Measurements from ENCODE around the gene AGAP1. TPM values are rescaled to one million over a fixed set of nuclear protein-coding genes. Genes with fewer than 3 reads are reported as not detected.

The AGAP1 gene
- total RNA-seq, 1 experiment from 2014 or later: 25.8 TPM

- Mint-ChIP-seq H3K4me1 (peaks cover 6 to 13% of the 10 kb centered on the region in 2 experiments), H3K4me3 (no peak overlapping the region), H3K27ac (no peak overlapping the region), H3K36me3 (ENCODE audit: insufficient read depth in 1 of 3, low read depth in 3 of 3) (peaks cover 6 to 20% (median 12%) of the 10 kb centered on the region in 3 experiments; a peak in 3 of 7 replicates), H3K9me3 (no peaks in the 10 kb centered on the region), H3K27me3 (ENCODE audit: low read depth) (no peaks in the 10 kb centered on the region; the same call in 1 of the 2 replicates)
- H2BK12ac ChIP-seq (ENCODE audit: insufficient read length, low read depth, low read length): no peak overlapping the region
- H3T11ph ChIP-seq (ENCODE audit: low read length): no peak overlapping the region
- H2AFZ ChIP-seq (ENCODE audit: low read length): no peak overlapping the region
- no CpG with 5 or more reads among the region's 4 CpGs for WGBS (ENCODE audit: extremely low coverage, insufficient read length, low lambda C conversion rate)
- H3K27me3 ChIP-seq (ENCODE audit: insufficient read depth, low read length): no peaks in the 10 kb centered on the region
- no peak overlapping the region for H3K27ac ChIP-seq (ENCODE audit: insufficient read length, low read depth, low read length)
- no peak overlapping the region for H2BK120ac ChIP-seq (ENCODE audit: low read depth, low read length, poor library complexity, severe bottlenecking)
- no peak overlapping the region for H2AK5ac ChIP-seq (ENCODE audit: insufficient read length, low read length)
- no peaks in the 10 kb centered on the region for H4K20me1 ChIP-seq (ENCODE audit: control insufficient read depth, insufficient read depth, insufficient read length)
- H3K23ac ChIP-seq (ENCODE audit: insufficient read length, low read depth, low read length): no peak overlapping the region
- no peak for TF ChIP-seq CTCF (conservative IDR thresholded peaks at IDR 0.05)
- H3K4me1 ChIP-seq (ENCODE audit: insufficient read depth, low read length): peaks cover under 1% of the 10 kb centered on the region; the same call in 1 of the 2 replicates
- no peak overlapping the region for H3K4me2 ChIP-seq (ENCODE audit: insufficient read depth, insufficient read length, low read length)
- H4K8ac ChIP-seq (replicated peaks; ENCODE audit: insufficient read length, low read depth, low read length): no peak overlapping the region
- no peak overlapping the region for H3K9ac ChIP-seq (ENCODE audit: extremely low read depth, insufficient read length, low read length)
- no peak overlapping the region for H2BK5ac ChIP-seq (ENCODE audit: insufficient read length, low read length)
- no peak overlapping the region for H2BK20ac ChIP-seq (ENCODE audit: low read depth, low read length, poor library complexity, severe bottlenecking)
- H3K23me2 ChIP-seq (ENCODE audit: insufficient read length, low read depth, low read length, poor library complexity, severe bottlenecking): no peaks in the 10 kb centered on the region
- no peak overlapping the region for H3K18ac ChIP-seq (ENCODE audit: insufficient read length, low read depth, low read length)
- H3K9me3 ChIP-seq (ENCODE audit: control insufficient read depth, low read depth, low read length): no peaks in the 10 kb centered on the region
- H4K5ac ChIP-seq (ENCODE audit: insufficient read length, low read depth, low read length): no peak overlapping the region
- no peaks in the 10 kb centered on the region for H3K79me1 ChIP-seq (ENCODE audit: insufficient read depth, low read depth, low read length, poor library complexity, severe bottlenecking)
- no peaks in the 10 kb centered on the region for H3K79me2 ChIP-seq (ENCODE audit: insufficient read depth, low read length)
- H3K14ac ChIP-seq (ENCODE audit: insufficient read depth, low read length): no peak overlapping the region
- H4K91ac ChIP-seq (ENCODE audit: insufficient read length, low read depth, low read length): no peak overlapping the region
- no peak for DNase-seq
- no peak overlapping the region for H3K56ac ChIP-seq (ENCODE audit: insufficient read length, low read depth, low read length)
- H3K4ac ChIP-seq (ENCODE audit: low read depth, low read length): no peak overlapping the region
- H2BK15ac ChIP-seq (ENCODE audit: low read depth, low read length): no peak overlapping the region
These were observed 232.0 kb downstream of the AGAP1 start for GRCh38 chr2:235725841-235726240.

All from H9 (cell line).